GM19468 (cell line): ENCODE measurements around the gene HCN2.

Experiments
- ATAC-seq: cut with Tn5 transposase; IDR thresholded peaks from one replicate; pipeline ENCODE4 v1.9.1; 2021; ENCODE audit warnings: mild to moderate bottlenecking, moderate library complexity, moderate number of reproducible peaks; ENCODE audit not compliant: unreplicated experiment; ENCODE audit errors: extremely low read depth

The HCN2 gene

DNA sequence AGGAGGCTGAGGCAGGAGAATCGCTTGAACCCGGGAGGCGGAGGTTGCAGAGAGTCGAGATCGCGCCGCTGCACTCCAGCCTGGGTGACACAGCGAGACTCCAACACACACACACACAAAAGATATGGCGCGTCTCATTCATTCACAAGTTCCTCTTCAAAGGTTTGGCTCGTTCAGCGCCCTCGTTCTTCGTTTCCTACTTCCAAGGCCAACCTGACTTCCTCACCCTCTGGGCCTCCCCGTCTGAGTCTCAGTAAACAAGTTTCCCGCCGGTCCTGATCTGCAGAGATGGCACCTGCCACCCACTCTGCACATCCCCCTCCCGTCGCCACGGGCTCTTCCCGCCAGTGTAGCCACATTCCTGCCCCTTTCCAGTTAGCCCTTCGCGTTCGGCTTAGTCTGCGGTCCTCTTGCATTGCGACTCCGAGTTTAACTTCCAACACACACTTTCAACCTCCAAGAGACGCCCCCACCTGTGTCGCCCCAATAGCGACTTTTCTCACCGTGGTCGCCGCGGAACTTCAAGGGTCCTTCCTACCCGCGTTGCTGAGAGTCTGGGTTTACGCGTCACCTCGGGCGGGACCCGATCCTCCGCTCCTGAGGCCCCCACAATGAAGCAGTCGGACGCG is 18.6 kb upstream of the HCN2 start:
- no peak for ATAC-seq

DNA sequence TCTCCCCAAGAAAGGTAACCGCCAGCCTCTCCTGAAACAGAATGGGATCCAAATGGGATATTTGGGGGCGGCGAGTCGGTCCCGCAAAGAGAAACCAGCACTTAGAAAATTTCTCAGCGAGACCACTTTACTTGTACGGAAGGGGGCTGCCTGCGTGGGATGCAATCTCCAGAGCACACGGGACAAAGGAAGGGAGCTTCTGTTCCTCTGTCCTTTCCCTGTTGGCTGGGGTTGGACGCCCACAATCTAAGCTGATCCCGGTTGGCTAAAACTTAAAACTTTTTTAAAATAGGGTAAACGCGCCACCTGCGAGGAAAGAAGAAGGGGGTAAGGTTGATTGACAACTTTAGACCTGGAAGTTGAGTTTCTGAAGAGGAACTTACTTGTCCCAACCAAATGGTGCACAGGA is 18.1 kb upstream of the HCN2 start:
- ATAC-seq, result no peak

DNA sequence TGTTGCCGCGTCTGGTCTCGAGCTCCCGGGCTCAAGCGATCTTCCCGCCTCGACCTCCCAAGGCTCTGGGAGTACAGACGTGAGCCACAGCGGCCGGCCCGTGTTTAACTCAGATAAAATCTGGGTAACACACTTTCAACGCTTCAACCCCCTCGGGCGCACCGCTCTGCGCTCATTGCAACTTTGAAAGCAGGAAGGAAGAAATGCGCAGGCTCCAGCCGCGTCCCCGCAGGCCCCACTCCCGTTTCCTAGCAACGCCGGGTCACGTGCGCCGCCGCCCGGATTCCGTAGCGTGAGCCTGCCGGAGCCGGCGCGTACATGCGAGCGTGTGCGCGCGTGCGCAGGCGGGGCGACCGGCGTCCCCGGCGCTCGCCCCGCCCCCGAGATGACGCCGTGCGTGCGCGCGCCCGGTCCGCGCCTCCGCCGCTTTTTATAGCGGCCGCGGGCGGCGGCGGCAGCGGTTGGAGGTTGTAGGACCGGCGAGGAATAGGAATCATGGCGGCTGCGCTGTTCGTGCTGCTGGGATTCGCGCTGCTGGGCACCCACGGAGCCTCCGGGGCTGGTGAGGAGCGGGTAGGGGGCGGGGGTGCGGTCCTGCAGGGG is 17.4 kb upstream of the HCN2 start, which contains the start of gene BSG:
Gene BSG (plus strand): TSS at position 457 of the 603 bp plus-strand sequence. CDS start 39 bp downstream, at position 496.
- peak; percentile 64 for ATAC-seq

DNA sequence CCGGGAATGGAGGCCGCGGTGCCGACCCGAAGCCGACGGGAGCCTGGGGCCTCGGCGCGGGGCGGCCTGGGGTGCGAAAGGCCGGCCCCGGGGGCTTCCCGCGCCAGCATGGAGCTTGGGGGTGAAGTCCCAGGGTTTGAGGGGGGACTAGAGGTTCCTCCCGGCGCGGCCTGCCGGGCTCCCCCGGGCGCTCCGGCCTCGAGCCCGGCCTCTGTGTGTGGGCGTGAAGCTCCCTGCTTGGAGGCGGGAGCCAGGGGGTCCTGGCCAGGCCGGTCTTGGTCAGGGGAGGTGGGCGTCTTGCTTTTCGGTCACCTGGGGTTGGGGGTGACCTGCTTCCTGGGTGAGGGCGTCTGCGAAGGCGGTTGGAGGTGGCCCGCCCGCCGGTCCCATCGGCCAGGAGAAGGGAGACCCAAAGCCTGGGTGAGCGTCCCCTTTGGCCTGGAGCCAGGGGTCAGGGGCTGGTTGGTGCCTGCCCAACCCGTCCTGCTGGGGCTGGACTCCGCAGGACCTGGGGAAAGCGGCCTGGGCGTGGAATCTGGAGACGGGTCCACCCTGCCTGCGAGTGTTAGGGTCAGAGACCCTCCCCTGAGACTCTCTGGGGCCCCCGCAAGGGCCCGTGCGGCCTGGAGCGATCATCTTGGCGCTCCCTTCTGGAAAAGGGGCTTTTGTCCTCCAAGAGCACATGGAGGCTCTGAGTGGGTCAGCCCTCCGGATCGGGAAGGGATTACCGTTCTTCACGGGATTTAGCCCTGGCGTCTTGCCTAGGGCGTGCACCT is 16.8 kb upstream of the HCN2 start:
- ATAC-seq, result peak; percentile 8

DNA sequence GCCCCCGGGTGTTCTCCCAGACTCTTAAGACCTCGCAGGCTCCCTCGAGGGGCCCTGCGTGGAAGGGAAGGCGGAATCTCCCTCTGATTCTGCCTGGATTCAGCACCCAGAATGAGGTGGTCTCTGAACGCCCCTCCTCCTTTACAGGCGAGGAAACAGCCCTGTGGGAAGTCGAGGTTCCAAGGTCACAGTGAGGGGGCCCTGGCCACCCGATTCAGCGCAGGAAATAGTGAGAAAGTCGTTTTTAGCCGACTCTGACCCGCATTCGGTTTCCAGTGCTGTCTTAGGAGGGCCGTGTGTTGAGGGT is 16.2 kb upstream of the HCN2 start:
- no peak for ATAC-seq

DNA sequence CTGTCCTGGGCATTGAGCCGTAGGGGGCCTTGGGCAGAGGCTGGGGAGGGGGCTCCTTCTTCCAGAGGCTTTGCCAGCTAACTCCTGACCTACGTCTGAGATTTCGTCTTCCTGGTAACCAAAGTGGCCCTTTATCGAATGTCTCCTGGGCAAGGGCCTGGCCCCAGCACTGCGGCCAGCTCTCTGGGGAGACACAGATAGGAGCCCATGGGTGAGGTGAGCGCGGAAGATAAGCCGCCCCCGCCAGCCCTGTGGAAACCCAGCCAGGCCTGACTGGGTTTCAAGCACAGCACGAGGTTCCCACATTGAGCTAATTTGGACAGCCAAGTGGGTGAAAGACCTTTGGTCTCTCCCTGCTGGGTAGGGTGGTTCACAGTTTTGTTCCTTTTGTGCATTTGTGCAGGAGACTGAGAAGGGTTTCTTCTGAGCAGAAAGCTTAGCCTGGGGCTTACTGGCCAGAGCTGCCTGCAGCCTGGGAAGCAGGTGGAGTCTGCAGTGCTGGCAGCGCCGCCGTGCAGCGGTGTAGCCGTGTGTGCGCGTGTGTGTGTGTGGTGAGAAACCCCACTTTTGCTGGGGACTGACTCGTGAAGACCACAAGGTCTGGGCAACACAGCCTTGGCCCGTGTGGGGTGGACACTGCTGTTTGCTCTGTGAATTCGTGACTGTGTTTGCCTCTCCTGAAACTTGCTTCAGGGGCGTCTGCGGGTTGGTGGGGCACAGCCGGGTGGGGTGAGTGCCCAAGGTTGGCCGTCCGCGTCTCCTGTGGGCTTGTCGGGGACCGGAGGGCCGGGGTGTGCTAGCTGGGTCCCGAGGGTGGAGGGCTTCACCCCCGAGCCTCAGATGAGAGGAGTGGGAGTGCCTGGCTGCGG is 14.8 kb upstream of the HCN2 start:
- ATAC-seq, result no peak

DNA sequence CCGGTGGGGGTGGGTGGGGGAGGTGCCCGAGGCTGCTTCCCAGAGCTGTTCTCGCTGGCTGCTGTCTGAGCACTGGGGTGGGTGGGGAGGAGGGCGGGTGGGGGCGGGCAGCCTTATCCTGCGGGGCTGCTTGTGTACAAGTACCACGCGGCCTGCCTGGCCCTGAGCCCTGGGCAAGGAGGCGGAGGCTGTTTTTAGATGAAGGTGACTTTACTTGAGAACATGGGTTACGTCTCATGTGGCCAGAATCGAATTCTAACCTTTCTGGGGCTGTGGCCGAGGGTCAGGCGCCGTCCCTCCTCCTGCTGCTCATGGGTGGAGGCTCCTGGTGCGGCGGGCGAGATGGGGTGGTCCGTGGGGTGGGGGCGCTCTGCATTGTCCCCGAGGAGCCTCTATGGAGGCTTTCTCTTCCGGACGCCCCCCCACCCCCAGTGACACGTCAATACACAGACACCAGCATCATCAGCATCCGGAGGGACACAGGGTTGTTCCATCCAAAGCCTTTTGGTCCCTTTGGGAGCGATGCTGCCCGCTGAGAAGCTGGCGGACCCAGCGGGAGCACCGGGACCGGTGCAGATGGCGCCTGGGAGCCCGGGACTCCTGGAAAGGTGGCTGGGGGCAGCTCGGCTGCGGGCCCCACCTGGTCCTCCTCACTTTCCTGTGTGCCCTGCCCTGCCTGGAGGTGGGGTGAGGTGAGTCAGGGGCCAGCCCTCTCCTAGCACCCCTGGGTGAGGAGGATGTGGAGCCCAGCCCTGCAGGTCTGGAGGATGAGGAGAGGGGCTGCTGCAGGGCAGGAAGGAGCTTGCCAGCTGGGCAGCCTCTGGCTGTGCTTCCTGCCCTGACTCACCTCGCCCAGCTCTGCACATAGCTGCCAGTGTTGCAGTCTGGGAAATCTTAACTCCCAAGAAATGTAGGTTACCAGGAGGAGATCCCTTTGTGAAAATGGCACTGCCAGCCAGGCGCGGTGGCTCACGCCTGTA is 13.9 kb upstream of the HCN2 start:
- ATAC-seq, result no peak

DNA sequence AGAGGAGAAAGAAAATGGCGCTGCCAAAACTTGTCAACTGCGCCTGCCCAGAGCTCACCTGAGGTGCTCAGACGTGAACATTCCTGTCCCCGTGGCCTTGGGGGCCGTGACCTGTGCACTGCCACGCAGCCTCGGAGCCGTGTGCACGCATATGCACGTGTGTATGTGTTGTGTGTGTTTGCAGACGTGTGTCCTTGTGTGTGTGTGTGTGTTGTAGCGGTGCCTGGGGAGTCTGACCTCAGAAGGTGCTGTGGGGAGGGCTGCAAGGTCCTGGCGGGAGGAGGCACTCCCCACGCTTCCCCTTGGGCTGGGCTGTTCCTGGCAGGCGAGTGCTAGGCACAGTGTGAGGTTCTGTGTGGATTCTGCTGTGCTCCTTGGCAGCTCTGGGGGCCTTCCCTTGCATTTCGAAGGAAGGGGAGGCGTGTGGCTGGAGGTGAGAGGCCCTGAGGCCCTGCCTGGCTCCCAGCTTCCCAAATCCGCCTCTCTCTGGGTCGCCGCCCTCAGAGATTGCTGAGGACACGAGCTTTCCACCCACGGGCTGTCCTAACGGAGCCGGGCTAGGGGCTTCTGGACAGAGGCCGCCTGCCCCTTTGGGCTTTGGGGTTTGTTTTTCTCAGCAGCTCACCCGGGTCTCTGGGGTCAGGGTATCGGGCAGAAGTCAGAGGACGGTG is 12.8 kb upstream of the HCN2 start:
- no peak for ATAC-seq

DNA sequence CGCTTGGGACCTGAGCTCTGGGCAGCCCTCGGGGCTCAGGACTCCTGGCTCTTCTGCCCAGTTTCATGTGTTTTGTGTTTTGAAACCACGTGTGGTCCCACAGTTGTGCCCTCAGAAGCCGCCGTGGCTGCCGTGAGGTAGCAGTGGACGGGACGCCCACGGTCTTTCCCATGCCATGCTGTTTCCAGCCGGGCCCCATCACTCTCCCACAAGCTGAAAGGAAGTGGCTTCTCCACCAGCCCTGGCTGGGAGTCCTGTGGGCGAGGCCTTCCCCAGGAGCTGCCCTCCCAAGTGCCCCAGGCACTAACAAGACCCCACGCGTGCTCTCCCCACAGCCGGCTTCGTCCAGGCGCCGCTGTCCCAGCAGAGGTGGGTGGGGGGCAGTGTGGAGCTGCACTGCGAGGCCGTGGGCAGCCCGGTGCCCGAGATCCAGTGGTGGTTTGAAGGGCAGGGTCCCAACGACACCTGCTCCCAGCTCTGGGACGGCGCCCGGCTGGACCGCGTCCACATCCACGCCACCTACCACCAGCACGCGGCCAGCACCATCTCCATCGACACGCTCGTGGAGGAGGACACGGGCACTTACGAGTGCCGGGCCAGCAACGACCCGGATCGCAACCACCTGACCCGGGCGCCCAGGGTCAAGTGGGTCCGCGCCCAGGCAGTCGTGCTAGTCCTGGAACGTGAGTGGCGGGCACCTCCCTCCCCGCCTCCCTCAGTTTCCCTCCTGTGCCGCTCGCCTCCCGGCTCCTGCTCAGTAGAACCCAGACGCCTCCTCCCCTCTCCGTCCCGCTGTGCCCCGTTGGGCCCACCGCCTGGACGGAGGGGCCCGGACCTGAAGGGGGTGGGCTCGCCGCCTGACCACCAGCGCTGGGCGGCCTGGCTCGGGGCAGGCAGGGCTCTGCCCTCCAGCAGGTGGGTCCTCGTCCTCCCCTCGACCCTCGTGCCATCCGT is 12.0 kb upstream of the HCN2 start:
- ATAC-seq, result no peak

DNA sequence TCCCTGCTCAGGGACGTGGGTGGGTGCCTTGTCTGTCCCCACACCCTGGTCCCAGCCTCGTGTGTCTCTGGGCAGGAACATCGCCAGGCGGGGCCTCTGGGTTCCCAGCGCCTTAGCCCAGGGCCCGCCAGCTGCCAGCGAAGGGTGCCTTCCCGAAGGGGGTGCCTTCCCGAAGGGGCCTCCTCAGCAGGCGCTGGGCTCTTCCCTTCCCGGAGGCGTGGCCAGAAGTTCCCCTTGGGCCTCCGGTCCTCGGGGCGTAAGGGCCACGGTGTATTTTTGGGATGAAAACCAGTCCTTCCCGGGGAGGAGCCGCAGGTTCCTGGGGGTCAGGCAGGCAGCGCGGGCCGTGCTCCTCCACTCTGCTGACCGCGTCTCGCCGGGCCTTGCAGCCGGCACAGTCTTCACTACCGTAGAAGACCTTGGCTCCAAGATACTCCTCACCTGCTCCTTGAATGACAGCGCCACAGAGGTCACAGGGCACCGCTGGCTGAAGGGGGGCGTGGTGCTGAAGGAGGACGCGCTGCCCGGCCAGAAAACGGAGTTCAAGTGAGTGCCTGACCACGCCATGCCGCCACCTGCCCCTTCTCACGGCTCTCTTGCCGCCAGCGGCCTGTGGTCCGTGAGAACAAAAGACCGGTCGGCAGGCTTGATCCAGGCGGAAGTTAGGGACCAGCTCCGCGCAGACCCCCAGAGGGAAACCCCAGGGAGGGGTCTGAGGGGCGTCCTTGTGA is 10.4 kb upstream of the HCN2 start:
- no peak for ATAC-seq

DNA sequence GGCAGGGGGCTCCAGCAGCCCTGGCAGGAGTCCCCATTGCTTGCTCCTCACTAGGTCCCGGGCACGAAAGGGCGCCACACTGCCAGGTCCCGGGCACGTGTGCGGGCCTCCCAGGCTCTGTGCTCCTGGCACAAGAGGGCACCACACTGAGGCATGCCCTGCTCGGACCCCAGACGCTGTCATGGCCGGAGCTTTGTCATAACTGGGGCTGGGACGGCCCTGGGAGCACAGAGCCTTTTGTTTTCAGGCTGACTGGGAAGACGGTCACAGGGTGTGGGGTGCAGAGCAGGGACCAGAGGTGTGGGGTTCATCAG is 9.9 kb upstream of the HCN2 start:
- ATAC-seq, result no peak

DNA sequence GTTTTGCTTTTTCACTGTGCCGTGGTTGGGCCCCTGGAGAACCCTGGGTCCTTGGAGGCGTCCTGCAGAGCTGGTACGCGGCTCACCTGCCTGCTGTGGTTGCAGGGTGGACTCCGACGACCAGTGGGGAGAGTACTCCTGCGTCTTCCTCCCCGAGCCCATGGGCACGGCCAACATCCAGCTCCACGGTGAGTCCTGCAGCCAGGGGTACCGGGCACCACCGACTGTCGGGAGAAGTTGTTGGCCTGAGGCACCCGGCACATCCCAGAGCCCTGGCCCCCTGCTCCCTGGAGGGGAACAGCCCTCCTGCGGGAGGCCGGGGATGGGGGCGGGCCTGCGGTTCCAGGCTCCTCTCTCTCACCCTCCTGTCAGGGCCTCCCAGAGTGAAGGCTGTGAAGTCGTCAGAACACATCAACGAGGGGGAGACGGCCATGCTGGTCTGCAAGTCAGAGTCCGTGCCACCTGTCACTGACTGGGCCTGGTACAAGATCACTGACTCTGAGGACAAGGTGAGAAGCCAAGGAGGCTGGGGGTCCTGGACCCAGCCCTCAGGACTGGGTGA is 9.3 kb upstream of the HCN2 start:
- no peak for ATAC-seq

DNA sequence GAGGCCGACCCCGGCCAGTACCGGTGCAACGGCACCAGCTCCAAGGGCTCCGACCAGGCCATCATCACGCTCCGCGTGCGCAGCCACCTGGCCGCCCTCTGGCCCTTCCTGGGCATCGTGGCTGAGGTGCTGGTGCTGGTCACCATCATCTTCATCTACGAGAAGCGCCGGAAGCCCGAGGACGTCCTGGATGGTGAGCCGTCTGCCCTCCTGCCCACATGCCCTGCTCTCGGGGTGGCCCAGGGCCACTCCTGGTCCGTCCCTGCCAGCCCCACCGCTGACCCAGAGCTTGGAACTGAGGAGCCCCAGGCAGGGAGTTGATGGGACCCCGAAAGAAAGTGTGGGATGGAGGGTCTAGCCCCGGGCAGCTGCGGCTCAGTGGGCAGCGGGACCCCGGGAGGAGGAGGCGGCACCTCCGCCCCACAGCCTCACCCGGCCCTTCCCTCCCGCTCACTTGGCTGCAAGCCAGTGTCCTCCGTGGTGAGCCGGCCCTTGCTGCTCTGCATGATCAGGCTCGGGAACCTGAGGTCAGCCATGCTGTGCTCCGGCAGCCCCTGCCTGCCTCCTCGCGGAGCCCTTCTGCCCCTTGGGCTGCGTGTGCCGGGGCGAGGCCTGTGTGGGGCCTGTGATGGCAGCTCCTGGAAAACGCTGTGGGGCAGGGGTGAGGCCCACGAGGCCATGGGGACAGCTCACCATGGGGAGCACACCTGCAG is 8.1 kb upstream of the HCN2 start:
- ATAC-seq, result no peak

DNA sequence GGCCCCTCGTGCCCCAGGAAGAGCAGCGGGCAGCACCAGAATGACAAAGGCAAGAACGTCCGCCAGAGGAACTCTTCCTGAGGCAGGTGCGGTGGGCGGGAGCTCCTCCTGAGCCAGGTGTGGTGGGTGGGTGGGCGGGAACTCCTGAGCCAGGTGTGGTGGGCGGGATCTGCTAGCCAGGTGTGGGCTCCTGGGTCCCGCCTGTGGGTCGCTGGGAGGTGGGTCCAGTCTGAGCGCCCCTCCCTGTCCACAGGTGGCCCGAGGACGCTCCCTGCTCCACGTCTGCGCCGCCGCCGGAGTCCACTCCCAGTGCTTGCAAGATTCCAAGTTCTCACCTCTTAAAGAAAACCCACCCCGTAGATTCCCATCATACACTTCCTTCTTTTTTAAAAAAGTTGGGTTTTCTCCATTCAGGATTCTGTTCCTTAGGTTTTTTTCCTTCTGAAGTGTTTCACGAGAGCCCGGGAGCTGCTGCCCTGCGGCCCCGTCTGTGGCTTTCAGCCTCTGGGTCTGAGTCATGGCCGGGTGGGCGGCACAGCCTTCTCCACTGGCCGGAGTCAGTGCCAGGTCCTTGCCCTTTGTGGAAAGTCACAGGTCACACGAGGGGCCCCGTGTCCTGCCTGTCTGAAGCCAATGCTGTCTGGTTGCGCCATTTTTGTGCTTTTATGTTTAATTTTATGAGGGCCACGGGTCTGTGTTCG is 7.0 kb upstream of the HCN2 start:
- ATAC-seq, result no peak

DNA sequence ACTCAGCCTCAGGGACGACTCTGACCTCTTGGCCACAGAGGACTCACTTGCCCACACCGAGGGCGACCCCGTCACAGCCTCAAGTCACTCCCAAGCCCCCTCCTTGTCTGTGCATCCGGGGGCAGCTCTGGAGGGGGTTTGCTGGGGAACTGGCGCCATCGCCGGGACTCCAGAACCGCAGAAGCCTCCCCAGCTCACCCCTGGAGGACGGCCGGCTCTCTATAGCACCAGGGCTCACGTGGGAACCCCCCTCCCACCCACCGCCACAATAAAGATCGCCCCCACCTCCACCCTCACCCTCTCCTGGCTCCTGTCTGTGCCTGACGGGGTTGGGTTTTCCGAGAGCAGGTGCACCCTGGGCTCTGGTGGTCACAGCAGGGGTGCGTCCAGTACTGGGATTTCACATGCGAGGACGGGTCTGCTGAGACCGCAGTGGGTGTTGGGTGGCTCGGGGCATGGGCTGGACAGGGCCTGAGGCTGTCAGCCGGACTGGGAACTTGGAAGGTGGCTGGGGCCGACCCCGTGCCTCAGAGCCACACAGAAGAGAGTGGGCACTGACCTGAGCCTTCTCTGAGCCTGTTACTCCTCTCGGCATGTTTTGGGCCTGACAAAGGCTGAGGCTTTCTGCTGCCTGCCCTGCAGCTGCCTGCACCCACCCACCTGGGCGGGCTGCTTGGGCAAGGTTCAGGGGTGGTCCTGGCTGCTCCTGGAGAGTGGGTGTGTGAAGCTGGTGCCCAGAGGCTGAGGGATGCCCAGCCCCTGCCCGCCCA is 6.3 kb upstream of the HCN2 start:
- ATAC-seq, result no peak

DNA sequence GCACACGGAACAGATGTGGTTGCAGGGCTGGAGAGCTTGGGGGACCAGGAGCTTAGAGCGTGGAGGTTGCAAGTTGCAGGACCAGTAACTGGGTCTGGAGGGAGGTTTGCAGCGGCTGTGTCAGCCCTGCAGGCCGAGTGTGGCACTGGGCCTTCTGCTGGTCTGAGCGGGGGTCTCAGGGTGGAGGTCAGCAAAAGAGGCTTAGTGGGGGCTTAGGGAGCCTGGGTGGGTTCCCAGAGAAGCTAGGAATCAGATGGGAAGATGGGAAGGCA is 5.8 kb upstream of the HCN2 start:
- ATAC-seq, result no peak
